HG03432 (cell line): ENCODE measurements around the gene AREL1.

Experiments used
- ATAC-seq: cut with Tn5 transposase; IDR thresholded peaks from one replicate; pipeline ENCODE4 v1.9.1; 2021; ENCODE audit warnings: mild to moderate bottlenecking, moderate library complexity; ENCODE audit not compliant: unreplicated experiment

Gene AREL1

DNA sequence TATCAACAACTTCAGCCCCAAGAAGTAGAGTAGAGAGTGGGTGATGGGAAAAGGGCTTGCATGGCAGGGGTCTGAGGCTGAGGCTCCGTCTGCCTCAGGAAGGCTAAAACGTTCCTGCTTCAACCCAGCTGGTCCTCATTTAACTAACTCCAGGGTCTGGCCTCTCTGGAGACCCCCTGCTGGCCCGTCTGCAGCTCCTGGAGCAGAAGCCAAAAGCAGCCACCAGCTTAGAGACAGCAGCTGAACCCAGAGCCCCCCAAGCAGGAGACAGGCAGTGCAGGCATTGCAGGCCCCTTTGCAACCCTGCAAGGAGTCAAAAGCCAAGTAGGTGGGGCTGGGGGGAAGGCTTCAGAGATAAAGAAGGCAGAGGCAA, 75.7 kb downstream of the AREL1 start:
- no peak for ATAC-seq

DNA sequence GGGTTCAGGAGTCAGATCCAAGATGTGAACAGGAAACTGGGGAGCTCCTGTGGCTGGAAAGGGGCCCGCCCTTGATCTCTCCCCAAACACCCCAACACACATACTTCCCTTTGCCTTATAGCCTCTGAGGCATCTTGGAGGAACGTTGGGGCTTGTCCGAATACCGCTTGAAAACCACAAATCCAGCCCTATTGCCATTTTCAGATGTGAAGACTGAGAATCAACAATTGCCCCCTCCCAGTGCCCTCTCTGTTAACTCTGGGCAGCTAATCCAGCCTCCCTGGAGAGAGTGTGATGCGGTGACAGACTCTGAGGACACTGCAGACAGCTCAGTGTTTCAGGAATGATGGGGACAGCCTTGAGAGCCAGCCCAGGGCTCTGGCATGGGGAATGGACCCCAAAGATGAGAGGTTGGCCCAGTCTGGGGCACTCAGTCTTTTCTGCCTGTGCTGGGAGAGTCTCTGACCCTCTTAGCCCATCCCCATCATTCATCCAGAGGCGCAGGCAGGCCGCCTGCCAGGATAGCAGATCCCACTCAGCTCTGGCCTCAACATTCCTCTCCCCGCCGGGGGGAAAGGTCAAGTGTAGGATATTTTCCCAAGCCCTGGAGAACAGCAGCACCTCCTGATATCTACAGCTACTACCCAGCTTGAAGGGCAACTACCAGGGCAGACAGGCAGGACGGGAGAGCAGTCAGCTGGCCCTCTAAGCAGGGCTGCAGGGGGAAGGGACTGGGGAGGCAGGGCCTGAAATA, 76.3 kb downstream of the AREL1 start:
- no peak for ATAC-seq

DNA sequence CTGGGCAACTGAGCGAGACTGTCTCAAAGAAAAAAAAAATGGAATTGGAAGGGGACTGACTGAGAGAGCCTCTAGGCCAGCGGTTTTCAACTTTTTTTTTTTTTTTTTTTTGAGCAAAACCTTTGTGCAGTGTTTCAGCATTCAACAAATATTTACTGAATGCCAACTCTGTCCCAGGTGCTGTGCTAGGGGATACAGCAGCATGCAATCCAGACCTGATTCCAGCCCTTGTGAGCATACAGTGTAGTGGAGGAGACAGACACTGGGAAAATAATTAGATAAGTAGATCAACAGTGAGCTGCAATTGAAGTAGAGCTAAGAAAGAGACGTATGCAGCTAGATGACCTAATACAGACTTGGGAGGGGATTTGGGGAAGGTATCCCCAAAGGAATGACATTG, 77.0 kb downstream of the AREL1 start:
- ATAC-seq = no peak

DNA sequence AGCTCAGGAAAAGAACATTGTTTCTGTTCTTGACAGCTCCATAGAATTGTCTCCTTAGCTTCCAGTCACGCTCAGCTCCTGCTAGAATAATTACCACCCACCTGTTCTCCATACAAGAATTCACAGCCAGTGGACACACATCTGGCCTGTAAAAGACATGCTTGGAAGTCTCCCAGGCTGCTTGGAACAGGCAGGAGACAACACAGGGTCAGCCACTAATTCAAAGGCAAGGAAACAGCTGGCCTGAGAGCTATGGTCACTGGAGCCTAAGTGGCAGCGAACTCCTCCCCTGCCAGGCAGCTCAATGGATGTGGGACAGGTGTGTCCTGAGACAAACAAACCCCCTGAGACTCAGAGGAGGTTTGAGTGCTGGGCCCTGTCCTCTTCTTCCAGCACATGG, 77.9 kb downstream of the AREL1 start:
- no peak for ATAC-seq

DNA sequence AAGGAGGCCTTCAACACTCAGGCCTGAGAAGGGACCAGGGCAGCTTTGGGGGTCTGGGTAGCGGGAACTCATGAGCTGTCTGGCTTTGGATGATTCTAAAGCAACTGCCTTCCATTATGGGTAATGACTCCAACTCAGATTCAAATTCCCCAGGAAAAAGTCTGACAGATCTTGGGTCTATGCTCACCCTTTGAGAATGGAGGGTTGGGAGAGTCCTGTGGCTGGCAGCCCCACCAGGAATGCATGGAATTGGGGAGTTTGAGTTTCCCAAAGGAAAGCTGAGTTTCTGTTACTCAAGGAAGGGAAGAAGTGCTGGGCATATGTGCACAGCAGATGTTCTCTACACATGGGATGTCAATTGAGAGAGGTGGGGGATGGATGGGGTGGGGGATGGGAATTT, 78.4 kb downstream of the AREL1 start:
- no peak for ATAC-seq

DNA sequence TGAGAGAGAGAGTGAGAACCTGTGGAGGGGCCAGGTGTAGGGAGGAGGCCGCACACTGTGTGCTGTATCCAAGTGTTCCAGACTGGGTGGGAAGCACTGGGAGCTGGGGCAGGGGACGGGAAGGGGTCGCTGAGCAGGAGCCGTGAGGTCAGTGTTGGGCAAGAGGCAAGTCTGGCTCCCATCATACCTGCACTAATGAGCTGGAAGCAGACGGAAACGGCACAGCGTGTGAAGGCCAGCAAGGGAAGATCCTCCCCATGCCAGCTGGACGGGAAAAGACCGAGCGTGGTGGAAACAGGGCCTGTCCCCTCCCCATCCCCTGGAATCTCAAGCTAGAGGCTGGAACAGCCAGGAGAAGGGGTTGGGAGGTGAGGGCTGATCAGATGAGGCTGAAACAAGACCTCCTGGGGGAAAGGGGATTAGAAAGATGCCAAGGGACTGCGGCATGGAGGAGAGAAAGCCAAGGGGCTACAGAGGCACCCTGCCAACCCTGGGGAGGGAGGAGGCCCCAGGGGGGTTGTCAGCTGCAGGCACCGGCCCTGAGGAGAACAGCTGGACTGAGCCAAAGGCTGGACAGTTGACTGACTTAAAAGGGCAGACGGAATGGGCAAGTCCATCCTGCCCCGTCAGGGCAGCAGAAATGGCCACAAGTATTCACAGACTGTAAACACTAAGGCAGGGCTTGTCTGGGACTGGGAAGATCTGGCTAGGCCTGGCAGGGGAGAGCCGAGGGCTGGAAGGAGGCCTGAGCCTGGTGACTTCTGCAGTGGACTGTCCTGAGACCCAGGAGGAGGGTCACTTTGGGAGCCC, 81.8 kb downstream of the AREL1 start:
- no peak for ATAC-seq

DNA sequence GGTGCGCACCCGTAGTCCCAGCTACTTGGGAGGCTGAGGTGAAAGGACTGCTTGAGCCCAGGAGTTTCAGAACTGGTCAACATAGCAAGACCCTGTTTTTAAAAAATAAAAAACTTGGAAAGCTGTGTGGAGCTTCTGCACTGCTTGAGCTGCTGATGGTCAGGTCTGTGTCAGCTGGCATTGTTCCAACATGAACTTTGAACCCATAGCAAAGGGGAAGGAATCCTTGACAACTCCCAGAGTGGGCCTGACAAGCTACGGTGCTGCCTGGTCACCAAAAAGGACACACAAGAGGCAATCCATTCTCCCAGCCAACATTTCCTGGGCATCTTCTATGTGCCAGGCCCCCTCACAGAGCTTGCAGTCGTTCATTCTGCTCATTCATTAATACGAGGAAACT, 84.5 kb downstream of the AREL1 start:
- ATAC-seq = no peak

DNA sequence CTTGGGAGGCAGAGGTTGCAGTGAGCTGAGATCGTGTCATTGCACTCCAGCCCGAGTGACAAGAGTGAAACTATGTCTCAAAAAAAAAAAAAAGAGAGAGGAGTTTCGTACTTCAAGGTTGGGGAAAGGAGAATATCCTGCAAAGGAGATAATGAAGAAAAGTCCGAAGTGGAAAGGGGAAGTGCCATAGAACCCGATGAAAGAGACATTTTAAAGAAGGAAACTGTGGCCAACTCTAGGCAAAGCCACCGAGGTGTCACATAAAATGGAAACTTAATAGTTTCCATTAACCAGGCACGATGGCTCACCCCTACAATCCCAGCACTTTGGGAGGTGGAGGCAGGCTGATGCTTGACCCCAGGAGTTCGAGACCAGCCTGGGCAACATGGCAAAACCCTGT, 85.8 kb downstream of the AREL1 start:
- ATAC-seq = no peak

DNA sequence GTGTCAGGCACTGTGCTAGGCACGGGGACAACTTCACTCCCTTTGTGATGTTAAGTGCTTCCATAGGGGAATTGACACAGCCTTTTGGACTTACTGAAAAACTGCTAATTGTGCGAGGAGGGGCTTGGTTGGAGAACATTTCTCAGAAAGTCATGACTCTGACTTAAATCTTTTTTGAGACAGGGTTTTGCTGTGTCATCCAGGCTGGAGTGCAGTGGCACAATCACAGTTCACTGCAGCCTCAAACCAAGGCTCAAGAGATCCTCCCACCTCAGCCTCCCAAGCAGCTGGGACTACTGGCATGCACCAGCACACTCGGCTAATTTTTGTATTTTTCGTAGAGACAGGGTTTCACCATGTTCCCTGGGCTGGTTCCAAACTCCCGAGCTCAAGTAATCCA, 90.6 kb downstream of the AREL1 start:
- ATAC-seq = no peak

DNA sequence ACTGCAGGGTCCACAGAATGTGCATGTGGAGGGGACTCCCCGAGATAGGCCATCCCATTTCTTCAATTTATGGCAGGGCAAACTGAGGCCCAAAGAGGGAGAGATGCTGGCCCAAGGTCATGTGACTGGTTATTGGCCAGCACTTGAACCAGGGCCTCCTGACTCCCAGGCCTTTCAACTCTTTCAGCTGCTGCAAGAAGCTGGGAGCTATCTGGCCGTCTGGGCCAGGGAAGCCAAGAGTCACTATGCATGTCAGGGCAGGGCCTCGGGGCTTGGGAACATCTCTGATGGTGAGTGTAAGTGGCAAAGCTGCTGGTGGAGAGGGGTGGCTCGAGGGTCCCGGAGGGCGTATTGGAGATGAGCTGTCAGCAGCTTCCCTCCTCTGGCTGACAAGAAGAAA, 91.3 kb downstream of the AREL1 start:
- ATAC-seq = no peak

DNA sequence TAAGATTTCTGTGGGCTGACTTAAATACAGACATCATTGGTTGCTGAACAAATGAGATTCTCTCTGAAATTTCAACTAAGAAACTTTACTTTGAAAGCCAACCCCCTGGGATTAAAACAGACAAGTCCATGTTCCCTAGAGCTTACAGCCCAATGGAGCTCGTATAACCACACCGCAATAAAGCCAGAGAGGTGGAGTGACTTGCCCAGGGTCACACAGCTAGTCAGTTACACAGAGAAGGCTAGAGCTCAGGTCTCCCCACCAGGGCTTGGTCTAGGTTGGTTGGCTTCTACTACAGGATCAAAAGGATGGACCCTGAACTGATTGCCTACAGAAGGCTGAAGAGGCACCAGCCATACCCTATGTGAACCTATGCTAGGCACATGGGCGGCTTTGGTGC, 92.0 kb downstream of the AREL1 start:
- no peak for ATAC-seq

DNA sequence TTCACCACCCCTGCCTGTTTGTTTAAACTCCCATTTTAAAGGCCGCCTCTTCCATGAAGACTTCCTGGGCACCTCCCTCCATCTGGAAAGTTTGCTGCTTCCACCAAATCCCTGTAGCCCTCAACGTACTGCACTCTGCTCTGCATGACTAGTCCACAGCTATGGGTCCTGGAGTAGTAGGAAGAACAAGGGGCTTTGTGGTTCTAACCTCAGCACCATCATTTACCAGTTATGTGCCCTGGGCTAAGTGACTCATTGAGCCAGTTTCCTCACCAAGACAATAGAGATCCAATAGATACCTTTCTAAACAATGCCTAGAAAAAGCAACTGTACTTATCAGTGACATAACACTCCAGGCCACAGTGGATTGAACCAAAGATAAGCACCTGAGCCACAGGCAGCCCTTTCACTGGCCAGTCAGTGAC, 92.4 kb downstream of the AREL1 start:
- no peak for ATAC-seq

DNA sequence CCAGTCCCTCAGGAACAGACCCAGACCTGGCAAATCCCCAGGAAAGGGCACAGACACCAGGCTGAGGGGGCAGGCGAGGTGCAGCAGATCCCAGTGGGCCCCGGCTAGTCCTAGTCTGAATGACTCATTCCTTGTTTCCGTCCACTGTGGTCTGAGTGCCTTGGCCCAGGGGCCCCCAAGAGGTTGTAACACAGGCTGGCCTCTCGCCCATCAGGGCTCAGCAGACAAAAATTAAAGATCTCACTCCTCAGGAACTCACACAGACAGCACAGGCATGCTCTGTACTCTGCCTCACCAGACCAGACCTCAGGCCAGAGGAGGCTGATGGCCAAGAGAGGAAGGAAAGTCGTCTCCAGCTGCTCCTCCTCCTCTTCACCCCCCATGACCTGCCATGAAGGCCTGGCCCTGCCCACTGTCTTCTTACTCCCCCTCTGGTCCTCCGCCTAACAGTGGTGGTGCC, 93.2 kb downstream of the AREL1 start:
- no peak for ATAC-seq

DNA sequence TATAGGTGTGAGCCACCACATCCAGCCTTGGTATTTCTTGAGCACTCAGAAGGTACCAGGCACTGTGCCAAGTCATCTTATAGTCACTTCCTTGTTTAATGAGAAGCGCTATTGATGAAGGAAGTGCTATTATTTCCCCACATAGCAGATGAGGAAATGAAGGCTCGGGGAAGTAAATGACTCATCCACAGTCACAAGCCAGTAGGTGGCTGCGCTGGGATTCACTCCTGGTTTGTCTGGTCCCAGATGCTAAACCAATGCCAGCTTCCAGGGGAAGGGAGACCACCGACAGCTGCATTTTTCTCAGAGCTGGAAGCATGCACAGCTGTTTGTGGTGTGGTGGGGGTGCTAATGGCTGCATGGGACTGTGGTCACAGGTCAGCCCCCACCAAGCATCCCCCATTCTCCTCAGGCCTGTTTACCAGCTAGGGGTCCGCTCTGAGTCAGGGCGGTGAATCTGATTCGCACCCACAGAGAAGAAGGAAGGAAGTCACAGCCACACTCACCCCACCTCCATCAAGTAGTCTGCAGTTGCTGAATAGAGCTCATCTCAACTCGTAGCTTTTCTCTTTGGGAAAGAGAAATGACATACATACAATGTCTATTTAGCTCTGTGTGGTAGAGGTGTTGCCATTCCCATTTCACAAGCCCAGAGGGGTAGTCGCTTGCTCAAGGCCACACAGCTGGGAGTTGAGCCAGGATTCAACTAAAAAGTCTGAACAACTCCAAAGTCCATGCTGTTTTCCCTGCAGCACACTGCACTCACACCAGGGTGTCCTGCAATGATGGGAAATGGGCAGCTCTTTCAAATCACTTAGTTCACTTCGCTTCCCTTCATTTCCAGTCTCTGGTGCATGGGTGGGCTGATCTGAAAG, 94.6 kb downstream of the AREL1 start:
- ATAC-seq = no peak

DNA sequence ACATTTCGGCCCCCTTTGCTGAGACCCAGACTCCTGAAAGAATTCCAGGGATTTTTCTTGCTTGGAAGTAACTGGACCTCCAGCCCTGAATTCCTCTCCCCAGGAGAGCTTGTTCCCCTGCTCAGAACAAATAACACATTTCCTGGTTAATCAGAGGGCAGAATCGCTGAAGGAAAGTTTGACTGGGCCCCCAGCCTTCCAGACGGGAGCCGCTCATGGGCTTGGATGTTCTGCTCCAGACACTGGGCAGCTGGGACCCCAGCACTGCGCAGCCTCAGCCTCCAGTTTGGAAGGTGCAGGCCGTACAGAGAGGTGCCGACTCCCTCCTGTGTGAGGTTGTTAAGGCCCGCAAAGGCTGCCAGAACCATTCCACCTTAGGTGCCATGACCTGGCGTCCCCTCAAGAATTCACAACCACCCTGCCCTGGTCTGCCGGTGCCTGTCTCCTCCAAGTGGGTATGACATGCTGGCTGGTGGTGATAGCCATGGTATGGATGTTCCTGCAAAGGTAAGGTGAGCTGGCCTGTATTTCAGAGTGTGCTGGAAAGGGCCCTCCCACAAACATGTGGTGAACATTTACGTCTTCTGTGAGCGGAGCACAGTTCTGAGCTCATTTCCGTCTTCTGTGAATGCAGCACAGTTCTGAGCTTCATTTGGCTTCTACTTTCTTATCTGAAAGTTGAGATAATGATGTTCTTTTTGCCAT, 95.7 kb downstream of the AREL1 start:
- ATAC-seq = no peak

DNA sequence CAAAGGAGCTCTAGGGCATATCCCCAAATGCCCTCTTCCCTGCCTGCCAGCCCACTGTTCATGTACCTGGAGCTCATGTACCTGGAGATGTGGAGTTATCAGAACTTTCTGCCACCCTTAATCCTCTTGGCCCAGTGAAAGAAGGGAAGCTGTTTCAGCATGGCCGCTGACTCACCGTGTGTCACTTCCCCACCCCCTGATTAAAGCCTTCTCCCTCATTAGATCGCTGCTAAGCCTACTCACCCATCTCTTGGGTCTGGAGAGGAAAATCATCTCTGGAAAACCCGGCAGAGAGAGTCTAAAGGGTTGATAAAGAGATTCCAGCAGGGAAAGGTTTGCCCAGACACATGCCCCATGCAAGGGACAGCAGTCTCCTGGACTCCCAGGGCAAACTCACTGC, 96.4 kb downstream of the AREL1 start:
- ATAC-seq = no peak

DNA sequence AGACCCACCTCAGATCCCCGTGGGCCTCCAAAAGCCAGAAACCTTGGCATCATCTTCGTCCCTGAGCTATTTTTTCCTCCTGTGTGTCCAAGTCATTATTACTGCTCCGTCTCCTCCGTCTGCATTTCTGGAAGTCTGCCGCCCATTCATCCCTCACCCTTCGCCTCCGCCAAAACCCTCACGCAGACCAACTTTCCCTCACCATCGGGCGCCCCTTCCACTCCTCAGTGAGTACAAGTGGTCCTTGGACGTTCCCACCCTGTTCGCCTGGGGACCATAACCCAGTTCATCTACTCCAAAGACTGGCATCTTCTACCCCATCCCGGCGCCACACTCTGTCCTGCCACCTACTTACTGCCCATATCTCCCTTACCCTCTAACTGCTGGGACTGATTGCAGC, 97.1 kb downstream of the AREL1 start:
- no peak for ATAC-seq

DNA sequence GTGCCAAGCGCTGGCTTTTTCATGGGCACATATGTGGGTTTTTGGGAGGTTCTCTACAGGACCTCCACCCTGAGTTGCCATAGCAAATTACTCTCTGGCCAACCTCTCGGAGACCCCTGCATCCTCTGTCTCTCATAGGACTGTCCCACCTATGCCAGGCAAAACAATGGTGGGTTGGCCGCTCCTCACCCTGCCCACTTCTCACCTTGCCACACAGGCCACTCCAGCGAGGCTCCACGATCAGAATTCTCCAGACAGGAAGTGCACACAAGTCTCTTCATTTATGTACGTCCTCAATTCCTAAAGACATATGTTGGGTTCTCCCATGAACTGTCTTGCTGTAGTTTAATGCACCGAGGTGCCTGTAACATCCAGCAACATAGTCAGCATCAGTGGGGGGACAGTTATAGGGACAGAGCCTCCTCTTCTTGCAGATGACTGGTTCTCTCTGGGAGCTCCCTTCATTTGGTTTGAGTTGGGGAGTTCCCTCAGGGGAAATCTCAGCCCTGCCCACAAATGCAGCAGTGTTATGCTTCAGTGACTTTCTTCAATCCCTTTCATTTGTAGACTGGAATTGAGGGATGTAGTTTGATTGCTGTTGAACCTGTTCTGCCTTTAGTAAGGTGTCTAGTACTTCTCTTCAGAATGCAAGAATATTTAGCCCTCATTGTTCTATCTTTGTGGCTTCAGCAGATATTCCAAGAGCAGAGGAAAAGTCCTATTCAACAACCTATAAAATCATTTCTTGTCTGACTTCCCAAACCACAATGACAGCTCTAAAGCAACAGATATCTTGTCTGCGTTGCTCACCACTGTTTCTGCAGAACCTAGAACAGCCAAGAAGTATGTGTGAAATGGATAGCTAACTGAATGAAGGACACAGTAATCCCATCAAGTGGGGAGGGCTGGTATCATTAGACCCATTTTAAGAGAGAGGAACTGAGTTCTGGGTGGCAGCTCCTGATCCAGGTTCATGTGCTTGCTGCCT, 98.1 kb downstream of the AREL1 start:
- no peak for ATAC-seq

DNA sequence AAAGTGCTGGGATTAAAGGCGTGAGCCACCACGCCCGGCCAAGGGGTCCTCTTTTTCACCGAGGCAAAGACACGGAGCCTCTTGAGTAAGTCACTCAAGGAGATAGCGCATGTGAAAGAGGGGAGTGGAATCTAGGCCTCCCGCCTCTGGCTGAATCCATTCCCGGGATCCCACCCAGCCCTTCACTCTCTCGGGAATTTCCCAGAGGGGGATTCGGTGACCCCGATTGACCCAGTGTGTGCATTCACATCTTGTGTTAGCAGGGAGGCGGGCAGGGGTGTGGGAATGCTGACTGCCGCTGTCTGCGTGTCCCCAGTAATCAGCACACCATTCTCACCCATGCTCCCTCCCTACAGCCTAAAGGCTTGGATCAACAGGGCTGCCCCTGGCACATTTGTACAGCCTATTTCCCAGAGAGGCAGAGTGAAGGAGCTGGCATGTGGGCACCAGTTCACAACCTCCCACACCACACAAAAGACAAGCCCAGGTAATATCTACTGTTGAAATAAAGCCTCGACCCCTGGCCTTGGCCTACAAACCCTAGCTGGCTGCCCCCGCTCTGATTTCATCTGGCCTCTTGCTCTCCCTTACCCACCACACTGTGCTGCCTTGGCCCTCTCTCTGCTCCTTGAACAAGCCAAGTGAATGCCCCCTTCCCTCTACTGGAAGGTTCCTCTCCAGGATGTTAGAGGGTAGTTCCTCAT, 99.5 kb downstream of the AREL1 start:
- no peak for ATAC-seq
